HepG2 (cell line): Measurements from ENCODE around the gene KRTDAP. TPM values are rescaled to one million over a fixed set of nuclear protein-coding genes. Genes with fewer than 3 reads are reported as not detected.

ENCODE experiments used
- ATAC-seq: fragments of 200-7000 bp; cut with Tn5 transposase; 3 replicates; pipeline ENCODE4 v1.9.1; 2020; ENCODE audit warnings: mild to moderate bottlenecking, moderate library complexity
- BruUV-seq: library from RNA; stranded (reverse); fragments of 400-500 nt; replicated peaks from 2 replicates; lab custom pipeline; 2021; lab: Mats Ljungman, UMichigan
- CTCF ChIA-PET: fragments of 300-600 bp; formaldehyde crosslinking; extraction: SDS; loops from one replicate; lab custom pipeline; 2021; ENCODE audit warnings: low total read pairs, inconsistent platforms, low intra/inter-chr PET ratio; lab: Yijun Ruan, JAX
- POLR2A ChIA-PET: fragments of 350-600 bp; sonication (Branson Sonifier 250); formaldehyde crosslinking; loops from one replicate; lab custom pipeline; 2020; ENCODE audit warnings: antibody characterized with exemption, inconsistent platforms; lab: Yijun Ruan, JAX
- DNase-seq: peaks from one replicate; pipeline ENCODE4 v3.0.0-alpha.2; 2015; ENCODE audit warnings: low spot score
- FAIRE-seq: peaks from 3 replicates; lab custom pipeline; 2011; peaks lifted over from hg19 to GRCh38; lab: Jason Lieb, UNC
- H2AFZ ChIP-seq: one replicate; pipeline ENCODE4 v1.6.1; 2011; ENCODE audit warnings: low read length, inconsistent platforms
- H3K27ac ChIP-seq: fragments of 300-600 bp; 3 replicates; pipeline ENCODE4 v1.8.0; 2011; ENCODE audit warnings: mixed run types, mild to moderate bottlenecking, mixed read lengths, low read length, inconsistent platforms; ENCODE audit not compliant: insufficient read depth; ENCODE audit errors: extremely low read length
- H3K27me3 ChIP-seq, 2 experiments: fragments of 200-600 bp in 1 of 2; 2 replicates in 1 of 2; 3 replicates in 1 of 2; pipeline versions ENCODE4 v1.6.0 to v1.8.0; 2011; ENCODE audit warnings: low read length in 2 of 2, mild to moderate bottlenecking in 2 of 2, moderate library complexity in 2 of 2, inconsistent platforms in 1 of 2; ENCODE audit not compliant: insufficient read depth in 2 of 2, control insufficient read depth in 1 of 2
- H3K36me3 ChIP-seq, 2 experiments: fragments of 200-600 bp in 1 of 2; replicated peaks in 1 of 2; 2 replicates in 1 of 2; 3 replicates in 1 of 2; pipeline versions ENCODE4 v1.5.1 to v1.8.0; 2011; ENCODE audit warnings: low read length in 2 of 2, inconsistent platforms in 1 of 2; ENCODE audit not compliant: insufficient read depth in 2 of 2, control insufficient read depth in 1 of 2
- H3K4me1 ChIP-seq: 2 replicates; pipeline ENCODE4 v1.5.1; 2012; ENCODE audit warnings: low read length, inconsistent platforms; ENCODE audit not compliant: insufficient read depth
- H3K4me2 ChIP-seq: 2 replicates; pipeline ENCODE4 v1.6.0; 2011; ENCODE audit warnings: low read depth, low read length, inconsistent platforms
- H3K4me3 ChIP-seq, 3 experiments: fragments of 200-600 bp in 1 of 3; sonication (generic), shearing (Covaris generic) in 1 of 3; replicated peaks in 1 of 3; 2 replicates each; pipeline ENCODE4 v1.5.1; 2011 to 2016; ENCODE audit warnings: low read length in 3 of 3, inconsistent platforms in 2 of 3, low read depth in 2 of 3, mild to moderate bottlenecking in 2 of 3, control low read depth in 1 of 3, mixed read lengths in 1 of 3; ENCODE audit not compliant: insufficient read depth in 1 of 3
- H3K79me2 ChIP-seq: one replicate; pipeline ENCODE4 v1.6.1; 2011; ENCODE audit warnings: low read length, inconsistent platforms; ENCODE audit not compliant: insufficient read depth
- H3K9ac ChIP-seq: 2 replicates; pipeline ENCODE4 v1.6.0; 2011; ENCODE audit warnings: mild to moderate bottlenecking, low read depth, low read length, inconsistent platforms; ENCODE audit not compliant: insufficient read depth
- H3K9me3 ChIP-seq: 2 replicates; pipeline ENCODE4 v1.5.1; 2012; ENCODE audit warnings: mild to moderate bottlenecking, low read length
- H4K20me1 ChIP-seq: 2 replicates; pipeline ENCODE4 v1.6.0; 2011; ENCODE audit warnings: inconsistent platforms, mild to moderate bottlenecking, low read length, moderate library complexity; ENCODE audit not compliant: insufficient read depth
- CCDC6 ChIP-seq: sonication (generic); formaldehyde crosslinking; IDR thresholded peaks from 2 replicates; pipeline ENCODE4 v1.8.1; 2022; ENCODE audit warnings: mild to moderate bottlenecking, missing genetic modification reagents, moderate library complexity
- DZIP1 ChIP-seq: sonication (generic); formaldehyde crosslinking; IDR thresholded peaks from 2 replicates; pipeline ENCODE4 v1.5.0; 2020; ENCODE audit warnings: mild to moderate bottlenecking, missing genetic modification reagents
- MXD1 ChIP-seq: sonication (generic); formaldehyde crosslinking; IDR thresholded peaks from 2 replicates; pipeline ENCODE4 v1.4.0; 2020; ENCODE audit warnings: mild to moderate bottlenecking, missing genetic modification reagents
- MZF1 ChIP-seq: sonication (generic); formaldehyde crosslinking; IDR thresholded peaks from 2 replicates; pipeline ENCODE4 v1.8.1; 2023; ENCODE audit warnings: mild to moderate bottlenecking, missing genetic modification reagents, borderline replicate concordance
- NCOR1 ChIP-seq: fragments of 200-600 bp; sonication (generic); IDR thresholded peaks from 2 replicates; pipeline ENCODE4 v1.7.0; 2017; ENCODE audit warnings: antibody characterized with exemption, low read length, borderline replicate concordance
- U2AF1 ChIP-seq: fragments of 200-400 bp; formaldehyde crosslinking; optimal IDR thresholded peaks from 2 replicates; pipeline ENCODE3; 2017; ENCODE audit warnings: mild to moderate bottlenecking, low read depth, low read length
- ZBED4 ChIP-seq: sonication (generic); formaldehyde crosslinking; IDR thresholded peaks from 2 replicates; pipeline ENCODE4 v1.4.0; 2020; ENCODE audit warnings: missing genetic modification reagents, borderline replicate concordance
- ZBTB20 ChIP-seq: sonication (generic); formaldehyde crosslinking; IDR thresholded peaks from 2 replicates; pipeline ENCODE4 v1.8.1; 2023; ENCODE audit warnings: missing genetic modification reagents, low read depth, mild to moderate bottlenecking, borderline replicate concordance
- ZBTB7A ChIP-seq: sonication (generic); formaldehyde crosslinking; IDR thresholded peaks from 2 replicates; pipeline ENCODE4 v1.8.0; 2022; ENCODE audit warnings: mild to moderate bottlenecking, missing genetic modification reagents
- ZFP91 ChIP-seq: sonication (generic); formaldehyde crosslinking; IDR thresholded peaks from 2 replicates; pipeline ENCODE4 v1.9.0; 2022; ENCODE audit warnings: missing genetic modification reagents, mild to moderate bottlenecking, borderline replicate concordance
- ZNF264 ChIP-seq: sonication (generic); formaldehyde crosslinking; IDR thresholded peaks from 2 replicates; pipeline ENCODE4 v1.4.0; 2020; ENCODE audit warnings: missing genetic modification reagents
- ZNF678 ChIP-seq: sonication (generic); formaldehyde crosslinking; IDR thresholded peaks from 2 replicates; pipeline ENCODE4 v1.4.0; 2020; ENCODE audit warnings: mild to moderate bottlenecking, missing genetic modification reagents
- WGBS: methylation state at CpG from one replicate; pipeline ENCODE4 v1.1.6; 2017; ENCODE audit warnings: low lambda C conversion rate; 5-methylcytosine and 5-hydroxymethylcytosine counted together
- in situ Hi-C: cut with HindIII; loops from 2 replicates; pipeline ENCODE4 v1.10.0; 2017; ENCODE audit warnings: low pct_unique_long_range_greater_than_20kb; ENCODE audit not compliant: extremely low pct_ligation_motif_present
- intact Hi-C: fragments of 100-400 bp; cut with micrococcal nuclease; formaldehyde crosslinking; loops from one replicate; pipeline ENCODE4 v1.10.0; 2022; ENCODE audit not compliant: unreplicated experiment
- polyA plus RNA-seq, 8 experiments: library from polyadenylated mRNA; depleted of rRNA in 3 of 8; stranded (reverse) in 7 of 8; unstranded in 1 of 8; fragments of >200 nt; fragmentation: Illumina TruSeq in 4 of 8; extraction: Trizol in 4 of 8; gene quantifications; 2 replicates each; pipeline versions ENCODE4 v1.2.1 to v1.2.3, GENCODE V29; 2011 to 2016; ENCODE audit warnings: low read depth in 4 of 8, missing spikeins in 1 of 8, mixed read lengths in 1 of 8; ENCODE audit not compliant: insufficient read depth in 1 of 8
- total RNA-seq, 5 experiments: library from RNA; depleted of rRNA; stranded (reverse); fragments of >200 nt; fragmentation: Illumina TruSeq; extraction: Trizol; gene quantifications; 2 replicates each; pipeline ENCODE4 v1.2.3, GENCODE V29; 2016; ENCODE audit warnings: low read depth in 1 of 5

The KRTDAP gene
- total and polyA plus RNA-seq, 2 of the 13 experiments (the other 11 are each of a cell fraction or from before 2014, with no cell fraction given) = 0.86 to 1.5 TPM

- CTCF ChIA-PET = no interaction called here
- intact Hi-C loops = no loop called here
- POLR2A ChIA-PET = interaction anchor here (0.8 kb wide), 1 partner anchor 26 kb away, joined by 5 read pairs; the partner anchor contains the start of gene DMKN
- Histone ChIP-seq H3K4me1 (peaks cover 36% of the 10 kb centered on the region), H3K79me2 (peaks cover 7% of the 10 kb centered on the region), H3K27me3 (no peaks in the 10 kb centered on the region), H3K9ac (no peak overlapping the region), H3K27ac (no peak overlapping the region), H3K36me3 (no peaks in the 10 kb centered on the region; a peak in 1 of 5 replicates), H4K20me1 (no peaks in the 10 kb centered on the region), H3K4me2 (no peak overlapping the region), H2AFZ (no peak overlapping the region), H3K9me3 (no peaks in the 10 kb centered on the region), H3K4me3 (no peak overlapping the region)
- no peak for FAIRE-seq
- no peak for DNase-seq
- in situ Hi-C loops = no loop called here
- no peak for TF ChIP-seq ZFP91
- no peak for TF ChIP-seq ZNF264 (CRISPR knock-in tag)
- no peak for TF ChIP-seq ZBTB20 (CRISPR knock-in tag)
- TF ChIP-seq U2AF1 = no peak
- no peak for TF ChIP-seq ZBTB7A (CRISPR knock-in tag)
- no peak for TF ChIP-seq ZBED4 (CRISPR knock-in tag)
- TF ChIP-seq DZIP1 (CRISPR knock-in tag) = no peak
- no peak for TF ChIP-seq MXD1 (CRISPR knock-in tag)
- no peak for TF ChIP-seq ZNF678
- TF ChIP-seq NCOR1 = no peak
- TF ChIP-seq CCDC6 (CRISPR knock-in tag) = no peak
- TF ChIP-seq MZF1 (CRISPR knock-in tag) = no peak
- 87% methylated on average over 6 of the region's 6 CpGs for WGBS
- no TSS peak for BruUV-seq
- no peak for ATAC-seq
Observed at GRCh38 chr19:35539314-35539713, 49.0 kb upstream of the KRTDAP start.
